OCI-LY7 (cell line): ENCODE measurements around the gene CHN1. TPM values are rescaled to one million over a fixed set of nuclear protein-coding genes. Genes with fewer than 3 reads are reported as not detected.

ENCODE experiments used
- BruUV-seq: library from RNA; stranded (reverse); fragments of 400-500 nt; replicated peaks from 2 replicates; lab custom pipeline; 2021; lab: Mats Ljungman, UMichigan
- CTCF ChIA-PET: fragments of 300-600 bp; sonication (Branson Sonifier 250); formaldehyde crosslinking; loops from one replicate; lab custom pipeline; 2022; ENCODE audit warnings: antibody characterized with exemption; ENCODE audit not compliant: unreplicated experiment; lab: Charles Lee
- POLR2A ChIA-PET: fragments of 300-600 bp; sonication (Branson Sonifier 250); formaldehyde crosslinking; loops from one replicate; lab custom pipeline; 2022; ENCODE audit warnings: antibody characterized with exemption; lab: Charles Lee
- DNase-seq: peaks from one replicate; pipeline ENCODE4 v3.0.0-alpha.2; 2015; ENCODE audit warnings: low spot score
- H2AFZ ChIP-seq: fragments of 200-600 bp; sonication (generic), shearing (Covaris generic); 2 replicates; pipeline ENCODE4 v1.6.1; 2014; ENCODE audit warnings: mild to moderate bottlenecking, antibody characterized with exemption, low read length, moderate library complexity
- H3K27ac ChIP-seq: fragments of 200-600 bp; sonication (generic); 2 replicates; pipeline ENCODE4 v1.5.1; 2014; ENCODE audit warnings: mixed run types, low read depth, mild to moderate bottlenecking, moderate library complexity, low read length, inconsistent platforms; ENCODE audit not compliant: poor library complexity, severe bottlenecking
- H3K36me3 ChIP-seq: fragments of 200-600 bp; sonication (generic); 2 replicates; pipeline ENCODE4 v1.6.1; 2014; ENCODE audit warnings: mild to moderate bottlenecking, antibody characterized with exemption, low read length, moderate library complexity, mixed read lengths; ENCODE audit not compliant: insufficient read depth
- H3K4me1 ChIP-seq: fragments of 200-600 bp; sonication (generic); 2 replicates; pipeline ENCODE4 v1.5.1; 2014; ENCODE audit warnings: mild to moderate bottlenecking, low read length; ENCODE audit not compliant: insufficient read depth, poor library complexity, severe bottlenecking
- H3K4me2 ChIP-seq: fragments of 200-600 bp; sonication (generic); 2 replicates; pipeline ENCODE4 v1.6.1; 2014; ENCODE audit warnings: mild to moderate bottlenecking, low read length
- H3K4me3 ChIP-seq: fragments of 200-600 bp; sonication (generic); 2 replicates; pipeline ENCODE4 v1.5.1; 2014; ENCODE audit warnings: mild to moderate bottlenecking, low read depth, low read length; ENCODE audit not compliant: poor library complexity, severe bottlenecking
- H3K79me2 ChIP-seq: fragments of 200-600 bp; sonication (generic); 2 replicates; pipeline ENCODE4 v1.6.1; 2016; ENCODE audit warnings: low read depth, mild to moderate bottlenecking, low read length, moderate library complexity, mixed read lengths; ENCODE audit not compliant: insufficient read depth
- H3K9me2 ChIP-seq: fragments of 200-600 bp; sonication (generic); 2 replicates; pipeline ENCODE4 v1.6.1; 2016; ENCODE audit warnings: mild to moderate bottlenecking, low read length, mixed read lengths; ENCODE audit not compliant: insufficient read depth
- H3K9me3 ChIP-seq: fragments of 200-600 bp; sonication (generic); 2 replicates; pipeline ENCODE4 v1.6.1; 2014; ENCODE audit warnings: mild to moderate bottlenecking, mixed run types, low read length, mixed read lengths
- H4K20me1 ChIP-seq: fragments of 200-600 bp; sonication (generic); 2 replicates; pipeline ENCODE4 v1.6.1; 2014; ENCODE audit warnings: mild to moderate bottlenecking, antibody characterized with exemption, low read length, moderate library complexity, mixed read lengths; ENCODE audit not compliant: insufficient read depth
- EZH2phosphoT487 ChIP-seq: fragments of 200-600 bp; sonication (generic); IDR thresholded peaks from 2 replicates; pipeline ENCODE4 v1.6.1; 2018; ENCODE audit warnings: low read depth, borderline replicate concordance, mild to moderate bottlenecking, mixed run types, antibody characterized with exemption, low read length, moderate library complexity, mixed read lengths
- intact Hi-C: fragments of 100-400 bp; cut with micrococcal nuclease; formaldehyde crosslinking; loops from one replicate; pipeline ENCODE4 v1.10.0; 2022; ENCODE audit not compliant: unreplicated experiment
- total RNA-seq, 2 experiments: library from RNA; depleted of rRNA in 1 of 2; stranded (reverse); fragments of >200 nt in 1 of 2; shearing (Covaris generic) in 1 of 2; gene quantifications; 2 replicates each; pipeline ENCODE4 v1.2.3, GENCODE V29; 2014 to 2022
- TF ChIP-seq, protein P1 (sequence below): fragments of 200-600 bp; sonication (generic); conservative IDR thresholded peaks from 2 replicates; pipeline ENCODE4 v1.5.1; 2014; ENCODE audit warnings: mild to moderate bottlenecking, antibody characterized with exemption, low read length, moderate library complexity, mixed read lengths

CHN1 gene
- total RNA-seq, 2 experiments from 2014 or later = 0.44 TPM; not detected in 1

DNA sequence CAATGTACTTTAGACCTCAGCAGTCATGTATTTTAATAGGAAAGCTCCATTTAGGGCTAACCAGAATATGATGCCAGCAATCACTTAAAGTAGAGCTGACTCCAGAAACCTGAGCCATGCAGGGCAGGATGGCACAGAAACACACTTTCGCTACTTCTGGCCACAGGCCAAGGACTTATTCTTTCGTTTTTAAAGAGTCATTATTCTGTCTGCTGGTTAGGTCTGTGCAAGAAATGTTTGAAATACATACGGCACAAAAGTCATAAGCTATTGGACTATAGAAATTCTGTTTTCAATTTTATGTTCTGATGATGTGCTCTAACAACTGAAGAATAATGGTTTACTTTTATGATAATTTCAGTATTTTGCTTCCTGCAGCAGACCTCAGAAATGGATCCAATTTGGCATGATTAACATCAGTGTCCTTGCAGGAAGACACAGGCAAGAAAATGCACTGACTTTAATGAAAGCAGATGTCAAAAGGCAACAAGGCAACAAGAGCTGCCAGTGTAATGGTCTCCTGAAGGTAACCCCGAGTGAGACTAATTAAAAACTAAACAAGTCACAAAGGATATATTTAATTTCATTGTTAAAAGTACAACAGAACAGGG, 126.5 kb downstream of the CHN1 start:
- no peak for DNase-seq
- Histone ChIP-seq H3K36me3 (no peaks in the 10 kb centered on the region), H3K27ac (no peak overlapping the region), H3K79me2 (no peaks in the 10 kb centered on the region), H3K4me2 (no peak overlapping the region), H4K20me1 (no peaks in the 10 kb centered on the region), H3K9me2 (no peaks in the 10 kb centered on the region), H2AFZ (no peak overlapping the region), H3K4me3 (no peak overlapping the region), H3K4me1 (no peaks in the 10 kb centered on the region), H3K9me3 (no peaks in the 10 kb centered on the region)
- no TSS peak for BruUV-seq
- intact Hi-C loops = no loop called here
- CTCF ChIA-PET = no interaction called here
- POLR2A ChIA-PET = interaction anchor here (0.7 to 2.1 kb wide), 3 partner anchors 12 to 16 kb away, joined by 3 to 5 read pairs (median 4); no protein-coding TSS in a partner anchor
- TF ChIP-seq, protein P1, sequence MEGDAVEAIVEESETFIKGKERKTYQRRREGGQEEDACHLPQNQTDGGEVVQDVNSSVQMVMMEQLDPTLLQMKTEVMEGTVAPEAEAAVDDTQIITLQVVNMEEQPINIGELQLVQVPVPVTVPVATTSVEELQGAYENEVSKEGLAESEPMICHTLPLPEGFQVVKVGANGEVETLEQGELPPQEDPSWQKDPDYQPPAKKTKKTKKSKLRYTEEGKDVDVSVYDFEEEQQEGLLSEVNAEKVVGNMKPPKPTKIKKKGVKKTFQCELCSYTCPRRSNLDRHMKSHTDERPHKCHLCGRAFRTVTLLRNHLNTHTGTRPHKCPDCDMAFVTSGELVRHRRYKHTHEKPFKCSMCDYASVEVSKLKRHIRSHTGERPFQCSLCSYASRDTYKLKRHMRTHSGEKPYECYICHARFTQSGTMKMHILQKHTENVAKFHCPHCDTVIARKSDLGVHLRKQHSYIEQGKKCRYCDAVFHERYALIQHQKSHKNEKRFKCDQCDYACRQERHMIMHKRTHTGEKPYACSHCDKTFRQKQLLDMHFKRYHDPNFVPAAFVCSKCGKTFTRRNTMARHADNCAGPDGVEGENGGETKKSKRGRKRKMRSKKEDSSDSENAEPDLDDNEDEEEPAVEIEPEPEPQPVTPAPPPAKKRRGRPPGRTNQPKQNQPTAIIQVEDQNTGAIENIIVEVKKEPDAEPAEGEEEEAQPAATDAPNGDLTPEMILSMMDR = no peak
- TF ChIP-seq EZH2phosphoT487 = no peak

DNA sequence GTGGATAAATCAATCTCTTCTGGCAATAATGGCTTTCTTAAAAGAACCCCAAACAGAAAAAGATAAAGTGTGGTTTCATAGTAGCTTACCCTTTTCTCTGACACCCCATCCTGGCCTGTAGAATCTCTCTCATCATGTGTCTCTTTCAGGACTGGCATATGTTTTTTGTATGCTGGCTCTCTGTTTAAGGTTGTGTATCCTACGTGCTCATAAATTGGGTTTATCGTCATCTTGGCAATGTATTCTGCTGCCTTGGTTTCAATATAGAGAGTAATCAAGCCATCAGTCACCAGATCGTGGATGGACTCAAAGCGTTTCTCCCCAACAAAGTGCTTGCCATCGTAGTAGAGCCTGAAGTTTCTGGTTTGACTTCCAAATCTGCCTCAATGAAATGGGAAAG, 127.4 kb downstream of the CHN1 start:
- no peaks in the 10 kb centered on the region for H3K9me2 ChIP-seq
- H3K9me3 ChIP-seq = no peaks in the 10 kb centered on the region
- no peak for DNase-seq
- no peak overlapping the region for H3K4me3 ChIP-seq
- H4K20me1 ChIP-seq = no peaks in the 10 kb centered on the region
- intact Hi-C loops = no loop called here
- BruUV-seq = no TSS peak
- H3K36me3 ChIP-seq = no peaks in the 10 kb centered on the region
- TF ChIP-seq EZH2phosphoT487 = no peak
- TF ChIP-seq, protein P1 = no peak
- no peak overlapping the region for H3K27ac ChIP-seq
- H3K4me1 ChIP-seq = no peaks in the 10 kb centered on the region
- ChIA-PET POLR2A (interaction anchor here (0.5 to 2.1 kb wide), 4 partner anchors 12 to 39 kb away, joined by 3 to 5 read pairs (median 4); no protein-coding TSS in a partner anchor), CTCF (no interaction called here)
- no peak overlapping the region for H2AFZ ChIP-seq
- no peaks in the 10 kb centered on the region for H3K79me2 ChIP-seq
- no peak overlapping the region for H3K4me2 ChIP-seq

DNA sequence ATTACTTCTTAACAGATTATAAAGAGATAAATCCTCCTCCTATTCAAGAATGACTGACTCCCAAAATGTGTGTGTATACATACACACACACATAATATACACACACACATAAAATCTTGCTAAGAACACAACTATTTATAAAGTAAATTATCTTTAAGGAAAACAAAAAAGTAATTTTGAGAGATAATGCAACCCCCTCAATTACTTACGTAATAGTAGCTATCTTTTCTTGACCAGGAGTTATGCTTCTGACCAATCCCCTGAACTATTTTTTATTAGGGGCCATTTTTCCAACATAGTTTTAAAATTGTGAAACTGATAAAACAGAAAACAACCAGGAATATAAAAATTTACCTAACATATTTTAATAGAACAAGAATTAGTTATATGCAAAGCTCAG, 127.9 kb downstream of the CHN1 start:
- Histone ChIP-seq H4K20me1 (no peaks in the 10 kb centered on the region), H3K36me3 (no peaks in the 10 kb centered on the region), H3K9me2 (no peaks in the 10 kb centered on the region), H3K4me3 (no peak overlapping the region), H3K4me2 (no peak overlapping the region), H3K9me3 (no peaks in the 10 kb centered on the region), H3K4me1 (no peaks in the 10 kb centered on the region), H3K79me2 (no peaks in the 10 kb centered on the region), H2AFZ (no peak overlapping the region), H3K27ac (no peak overlapping the region)
- DNase-seq = no peak
- CTCF ChIA-PET = no interaction called here
- intact Hi-C loops = no loop called here
- no TSS peak for BruUV-seq
- TF ChIP-seq, protein P1 = no peak
- POLR2A ChIA-PET = interaction anchor here (0.5 to 2.1 kb wide), 3 partner anchors 11 to 358 kb away, joined by 3 to 4 read pairs (median 3); no protein-coding TSS in a partner anchor
